ENCODE measurements around the gene LSM5. TPM values are rescaled to one million over a fixed set of nuclear protein-coding genes. Genes with fewer than 3 reads are reported as not detected.

The LSM5 gene
- total RNA-seq = 8.5 and 20.8 TPM in 2 replicates

GRCh38 chr7:32490127-32490796 is at the start of gene LSM5:
TSS of gene LSM5 (minus strand) at chr7:32490380. CDS start at chr7:32490365, 15 bp downstream.

DNA sequence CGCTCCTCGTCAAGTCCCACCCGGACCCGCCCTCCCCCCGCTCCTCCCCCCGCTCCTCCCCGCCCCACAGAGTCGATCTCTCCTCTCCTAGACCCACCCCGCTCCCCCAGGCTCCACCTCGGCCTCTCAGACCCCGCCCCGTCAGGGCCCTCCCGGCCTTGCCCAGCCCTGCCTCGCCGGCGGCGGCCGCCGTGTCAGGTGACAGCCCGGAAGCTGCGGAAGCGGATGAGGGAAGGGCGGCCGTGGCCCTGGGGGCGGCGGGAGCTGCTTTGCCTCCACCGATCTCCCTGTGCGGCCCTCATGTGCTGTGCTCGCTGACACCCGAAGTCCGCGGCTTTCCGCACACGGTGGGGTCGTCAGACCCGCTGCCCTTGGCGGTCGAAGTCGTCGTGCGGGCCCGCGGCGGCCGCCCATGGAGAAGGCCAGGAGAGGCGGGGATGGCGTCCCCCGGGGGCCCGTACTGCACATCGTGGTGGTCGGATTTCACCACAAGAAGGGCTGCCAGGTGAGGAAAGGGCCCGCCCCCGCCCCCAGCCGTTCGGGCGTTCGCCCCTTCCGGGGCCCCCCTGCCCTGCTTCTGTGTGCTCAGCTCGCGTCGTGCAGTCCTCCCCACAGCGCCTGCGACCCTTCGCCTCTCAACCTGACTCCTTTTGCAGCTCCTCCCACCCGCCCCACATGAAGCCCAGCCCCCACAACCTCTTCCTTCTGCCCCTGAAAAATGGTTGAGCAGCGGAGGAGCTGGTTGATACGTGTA is 5.3 kb upstream of the LSM5 start, which contains the start of gene AVL9:
Gene AVL9, plus strand, starts transcription at position 192 of the 754 bp plus-strand sequence. Its CDS starts 221 bp downstream, at position 413.

Other genes with a start within 250 kb of the LSM5 start
- 38.9 and 48.1 TPM in 2 replicates for gene AVL9, start 5.1 kb upstream of the LSM5 start, total RNA-seq